Mesenteric fat pad (tissue), 1 donor: ENCODE results near the gene C10orf120. TPM values are rescaled to one million over a fixed set of nuclear protein-coding genes. Genes with fewer than 3 reads are reported as not detected.

ENCODE experiments used
- DNase-seq: peaks from one replicate; pipeline ENCODE4 v3.0.0-alpha.2; 2020; ENCODE audit warnings: low spot score
- long read RNA-seq: library from polyadenylated mRNA; unstranded; transcript quantifications from one replicate; pipeline ENCODE4 v2.0.0, GENCODE V29; 2020
- total RNA-seq: library from RNA; stranded (reverse); fragmentation: NEBNext Ultra II Directional; extraction: Animal tissue kit (Norgen Biotek cat#: 25700); gene quantifications from one replicate; pipeline ENCODE4 v1.2.1, GENCODE V29; 2021
- donor health status: DM: yes; HTN: yes; CAD: no.

Gene C10orf120
- total RNA-seq: not detected
- long read RNA-seq: 0 reads

- no peak for DNase-seq
Observed at GRCh38 chr10:122699796-122700455, at the start of gene C10orf120. Gene C10orf120 (minus strand): TSS chr10:122699846. CDS start chr10:122699790, 56 bp downstream.

DNA sequence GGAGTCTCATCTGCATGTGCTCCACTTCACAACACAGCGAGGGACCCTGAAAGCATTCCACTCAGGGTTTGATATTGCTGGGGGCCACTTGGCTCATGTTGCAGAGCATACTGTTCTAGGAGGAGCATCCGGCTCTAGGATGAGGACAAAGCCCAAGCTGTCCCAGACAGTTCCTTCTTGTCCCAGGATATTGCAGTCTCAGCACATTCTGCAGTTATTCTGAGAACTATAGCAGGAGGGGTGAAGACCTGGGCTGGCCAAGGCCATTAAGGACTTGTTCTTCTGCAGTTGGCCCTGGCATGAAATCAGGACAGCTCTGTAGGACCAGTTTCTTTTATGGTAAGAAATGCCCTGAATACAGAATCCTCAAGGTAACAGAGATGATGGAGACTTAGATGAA is 48.9 kb upstream of the C10orf120 start:
- no peak for DNase-seq

DNA sequence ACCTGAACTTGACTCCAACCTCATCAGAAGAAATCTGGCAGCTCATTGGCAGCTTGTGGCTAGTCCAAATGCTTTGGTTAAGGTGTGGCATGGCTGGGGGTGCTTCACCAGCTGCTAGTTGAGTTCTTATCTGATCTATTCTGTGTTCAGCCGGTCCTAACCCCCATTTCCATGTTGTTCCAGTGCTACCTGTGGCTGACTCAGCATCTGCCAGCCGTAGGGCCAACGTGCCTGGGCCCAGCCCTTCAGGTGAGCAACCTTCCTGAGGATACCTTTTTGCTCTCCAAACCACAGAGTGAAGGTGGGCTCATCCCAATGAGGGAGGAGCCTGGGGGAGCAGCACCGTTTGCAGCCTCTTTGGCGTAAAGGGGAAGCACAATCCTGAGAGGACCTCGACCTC is 46.8 kb upstream of the C10orf120 start:
- no peak for DNase-seq

DNA sequence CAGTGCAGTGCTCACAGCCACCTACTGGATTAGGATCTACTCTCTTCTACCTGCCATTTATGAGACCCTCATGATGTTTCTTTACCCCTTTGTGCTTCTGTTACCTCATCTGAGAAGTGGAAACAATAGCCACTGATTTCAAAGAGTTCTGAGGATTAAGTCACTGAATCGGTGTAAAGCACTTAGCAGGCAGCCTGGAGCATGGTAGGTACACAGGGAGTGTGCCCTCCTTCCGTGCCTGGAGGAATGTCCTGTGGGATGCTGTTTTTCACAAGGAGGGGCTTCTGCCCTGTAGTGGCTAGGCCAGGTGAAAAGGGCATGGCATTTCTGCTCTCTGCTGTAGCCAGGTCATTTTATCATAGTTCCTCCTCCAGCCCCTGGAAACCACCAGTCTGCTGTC is 44.6 kb upstream of the C10orf120 start:
- DNase-seq: no peak

GRCh38 chr10:122740640-122741039 is 41.0 kb upstream of the C10orf120 start:
- no peak for DNase-seq

- no peak for DNase-seq
Observed at GRCh38 chr10:122738031-122738430, 38.4 kb upstream of the C10orf120 start.

DNA sequence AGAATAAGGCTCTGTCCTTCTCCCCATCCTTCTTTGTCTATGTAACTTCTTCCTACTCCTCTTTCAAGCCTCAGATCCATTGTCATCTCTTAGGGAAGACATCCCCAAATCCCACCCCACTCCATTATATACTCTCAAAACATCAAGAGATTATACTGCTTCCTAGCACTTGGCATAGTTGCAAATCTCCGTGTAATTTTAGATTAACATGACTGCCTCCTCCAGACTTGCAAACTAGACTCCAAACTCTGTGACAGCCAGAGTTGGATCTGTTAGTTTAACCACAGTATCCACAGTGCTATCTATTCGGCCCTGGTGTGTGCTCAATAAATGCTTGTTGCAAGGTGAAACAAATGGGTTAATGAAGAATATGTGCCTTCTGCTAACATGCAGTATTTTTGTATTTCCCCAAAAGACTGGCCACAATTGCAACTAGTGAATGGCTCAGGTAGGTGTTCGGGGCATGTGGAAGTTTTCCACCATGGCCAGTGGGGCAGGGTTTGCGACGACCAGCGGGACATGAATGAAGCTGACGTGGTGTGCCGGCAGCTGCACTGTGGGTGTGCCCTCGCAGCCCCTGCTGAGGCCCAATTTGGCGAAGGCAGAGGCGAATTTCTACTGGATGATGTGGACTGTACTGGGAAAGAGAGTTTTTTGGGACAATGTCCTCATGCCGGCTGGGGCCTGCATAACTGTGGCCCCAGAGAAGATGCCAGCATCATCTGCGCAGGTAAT is 34.5 kb upstream of the C10orf120 start:
- DNase-seq: no peak

DNA sequence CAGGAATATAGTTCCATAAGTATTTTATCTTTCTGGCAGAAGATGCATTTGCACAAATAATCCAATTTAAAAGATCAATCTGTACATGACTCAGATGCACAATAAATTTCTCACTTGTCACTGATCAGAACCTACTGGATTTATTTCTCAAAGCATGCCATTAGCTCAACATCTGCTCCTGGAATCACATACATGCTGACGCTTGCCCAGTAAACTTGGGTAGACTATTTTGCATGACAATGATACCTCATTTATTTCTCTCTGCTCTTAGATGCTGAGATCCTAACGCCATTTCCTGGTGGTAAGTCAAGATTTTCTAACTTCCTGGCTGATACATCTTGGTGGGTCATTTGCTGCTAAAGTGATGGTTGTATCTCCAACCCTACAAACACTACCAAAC is 33.8 kb upstream of the C10orf120 start:
- DNase-seq: no peak

GRCh38 chr10:122730238-122730637 is 30.6 kb upstream of the C10orf120 start:
- no peak for DNase-seq

DNA sequence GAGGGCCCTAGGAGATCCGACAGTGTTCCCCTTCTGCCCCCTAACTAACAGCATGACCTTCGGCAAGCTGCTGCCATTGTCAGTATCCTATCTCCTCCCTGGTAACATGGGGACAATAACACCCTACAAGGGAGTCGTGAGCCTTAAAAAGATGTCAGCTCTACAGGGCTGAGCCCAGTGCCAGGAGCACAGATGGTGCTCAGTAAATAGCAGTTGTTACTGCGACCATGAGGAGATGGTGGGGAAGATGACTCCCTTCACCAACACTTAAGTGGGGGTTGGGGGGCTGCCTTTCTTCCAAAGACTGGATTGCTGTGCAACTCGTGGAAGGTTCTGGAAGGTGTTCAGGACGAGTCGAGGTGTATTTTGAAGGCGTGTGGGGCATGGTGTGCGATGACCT is 29.5 kb upstream of the C10orf120 start:
- no peak for DNase-seq

DNA sequence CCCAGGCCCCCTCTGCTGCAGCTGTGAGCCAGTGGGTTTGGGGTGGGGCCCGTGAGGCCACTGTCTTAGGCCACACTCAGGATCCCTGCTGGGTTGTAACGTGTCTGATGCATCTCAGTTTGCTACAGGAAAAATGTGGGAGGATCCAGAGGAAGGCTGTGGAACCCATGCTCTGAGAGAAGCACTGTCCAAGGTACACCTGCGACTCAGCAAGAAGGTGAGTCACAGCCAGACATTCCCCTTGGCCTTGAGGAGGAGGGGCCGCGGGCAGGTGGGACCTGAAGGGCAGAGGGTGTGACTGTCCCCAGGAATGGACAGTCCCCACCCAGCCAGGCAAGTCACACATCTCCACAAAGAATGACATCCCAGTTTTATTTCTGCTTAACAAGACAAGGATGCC is 27.8 kb upstream of the C10orf120 start:
- DNase-seq: no peak

GRCh38 chr10:122725768-122726167 is 26.1 kb upstream of the C10orf120 start:
- no peak for DNase-seq

- DNase-seq: no peak
Observed at GRCh38 chr10:122725006-122725405, 25.4 kb upstream of the C10orf120 start.

- no peak for DNase-seq
Observed at GRCh38 chr10:122721111-122721510, 21.5 kb upstream of the C10orf120 start.

GRCh38 chr10:122716025-122716424 is 16.4 kb upstream of the C10orf120 start:
- no peak for DNase-seq

GRCh38 chr10:122715576-122715975 is 15.9 kb upstream of the C10orf120 start:
- no peak for DNase-seq

GRCh38 chr10:122713091-122713885 is 13.6 kb upstream of the C10orf120 start:
- DNase-seq: no peak

DNA sequence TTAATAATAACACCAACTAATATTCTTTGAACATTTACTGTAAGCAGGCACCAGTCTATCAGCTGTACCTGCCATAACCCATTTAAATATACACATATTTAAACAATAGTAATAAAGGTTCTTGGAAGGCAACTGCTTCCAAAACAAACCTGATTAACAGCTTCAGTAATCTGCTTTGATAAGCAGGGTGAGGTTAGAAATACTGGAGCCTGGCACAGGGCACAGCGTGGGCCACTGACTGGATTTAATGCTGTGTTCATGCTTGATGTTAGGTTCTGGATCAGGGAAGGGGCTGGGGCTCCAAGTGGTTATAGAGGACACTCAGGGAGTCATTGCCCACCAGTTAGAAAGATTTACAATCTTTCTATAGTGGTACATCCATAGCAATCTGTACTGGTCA is 10.9 kb upstream of the C10orf120 start:
- DNase-seq: no peak

GRCh38 chr10:122709971-122710370 is 10.3 kb upstream of the C10orf120 start:
- no peak for DNase-seq

- no peak for DNase-seq
Observed at GRCh38 chr10:122707535-122707934, 7.9 kb upstream of the C10orf120 start.

GRCh38 chr10:122706947-122707346 is 7.3 kb upstream of the C10orf120 start:
- no peak for DNase-seq

DNA sequence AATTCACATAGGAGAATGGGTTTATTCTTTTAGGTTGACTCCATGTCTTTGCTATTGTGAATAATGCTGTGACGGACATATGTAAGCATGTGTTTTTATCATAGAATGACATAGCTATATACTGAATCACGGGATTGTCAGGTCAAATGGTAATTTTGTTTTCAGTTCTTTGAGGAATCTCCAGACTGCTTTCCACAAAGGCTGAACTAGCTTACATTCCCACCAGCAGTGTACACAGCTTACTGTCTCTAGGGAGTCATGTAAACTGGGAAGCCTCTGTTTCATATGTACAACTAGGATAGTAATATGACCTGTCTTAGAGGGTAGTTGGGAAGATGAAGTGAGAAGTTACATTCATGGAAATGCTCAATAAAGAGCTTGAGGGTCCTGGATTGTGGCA is 6.8 kb upstream of the C10orf120 start:
- no peak for DNase-seq
